Liver (tissue), 9 donors: ENCODE measurements around the gene MRO. TPM values are rescaled to one million over a fixed set of nuclear protein-coding genes. Genes with fewer than 3 reads are reported as not detected.

Experiments used
- DNase-seq: peaks from one replicate; pipeline ENCODE4 v3.0.0-alpha.2; 2017; ENCODE audit warnings: low spot score
- H3K27ac ChIP-seq, 2 donors: one replicate each; pipeline ENCODE4 v1.7.0; 2013; ENCODE audit warnings: inconsistent platforms in 2 of 2, low read length in 2 of 2, control low read depth in 1 of 2, low read depth in 1 of 2, mild to moderate bottlenecking in 1 of 2
- H3K27me3 ChIP-seq, 4 donors: one replicate each; pipeline versions ENCODE4 v1.6.1 to v1.7.0; 2013; ENCODE audit warnings: low read length in 3 of 4, inconsistent platforms in 1 of 4, mild to moderate bottlenecking in 1 of 4, moderate library complexity in 1 of 4; ENCODE audit not compliant: control insufficient read depth in 4 of 4, insufficient read depth in 4 of 4
- H3K36me3 ChIP-seq, 4 donors: one replicate each; pipeline versions ENCODE4 v1.6.1 to v1.7.0; 2013; ENCODE audit warnings: low read length in 3 of 4, mild to moderate bottlenecking in 3 of 4, low read depth in 1 of 4, moderate library complexity in 1 of 4; ENCODE audit not compliant: control insufficient read depth in 4 of 4, insufficient read depth in 3 of 4
- H3K4me1 ChIP-seq, 4 donors: one replicate each; pipeline versions ENCODE4 v1.6.1 to v1.7.0; 2013; ENCODE audit warnings: low read length in 3 of 4, mild to moderate bottlenecking in 3 of 4, moderate library complexity in 1 of 4; ENCODE audit not compliant: control insufficient read depth in 4 of 4, insufficient read depth in 4 of 4
- H3K4me3 ChIP-seq, 3 donors: one replicate each; pipeline versions ENCODE4 v1.6.1 to v1.7.0; 2013; ENCODE audit warnings: low read length in 3 of 3, control low read depth in 1 of 3, low read depth in 1 of 3, mild to moderate bottlenecking in 1 of 3
- H3K9ac ChIP-seq, 2 donors: one replicate each; pipeline ENCODE4 v1.7.0; 2013; ENCODE audit warnings: low read length in 2 of 2, mild to moderate bottlenecking in 2 of 2, moderate library complexity in 2 of 2, control low read depth in 1 of 2, low read depth in 1 of 2
- H3K9me3 ChIP-seq, 4 donors: one replicate each; pipeline versions ENCODE4 v1.6.1 to v1.7.0; 2013; ENCODE audit warnings: low read length in 3 of 4; ENCODE audit not compliant: control insufficient read depth in 4 of 4
- EGR1 ChIP-seq, 2 donors: IDR thresholded peaks; 2 replicates each; pipeline ENCODE4 v1.6.1; 2016 to 2018; ENCODE audit warnings: antibody characterized with exemption in 2 of 2, low read depth in 2 of 2
- FOXA1 ChIP-seq: IDR thresholded peaks from 2 replicates; pipeline ENCODE4 v1.6.1; 2016; ENCODE audit warnings: antibody characterized with exemption
- FOXA2 ChIP-seq: IDR thresholded peaks from 2 replicates; pipeline ENCODE4 v1.6.1; 2016; ENCODE audit warnings: antibody characterized with exemption
- GABPA ChIP-seq, 2 donors: IDR thresholded peaks in 1 of 2; conservative IDR thresholded peaks in 1 of 2; 2 replicates each; pipeline ENCODE4 v1.6.1; 2016; ENCODE audit warnings: antibody characterized with exemption in 2 of 2, mild to moderate bottlenecking in 1 of 2, moderate library complexity in 1 of 2
- HNF4A ChIP-seq, 2 donors: conservative IDR thresholded peaks; 2 replicates each; pipeline ENCODE4 v1.6.1; 2016; ENCODE audit warnings: antibody characterized with exemption in 2 of 2, mild to moderate bottlenecking in 2 of 2
- HNF4G ChIP-seq: IDR thresholded peaks from 2 replicates; pipeline ENCODE4 v1.6.1; 2016; ENCODE audit warnings: antibody characterized with exemption
- JUND ChIP-seq, 2 donors: IDR thresholded peaks; 2 replicates each; pipeline ENCODE4 v1.6.1; 2016; ENCODE audit warnings: antibody characterized with exemption in 2 of 2
- NR2F2 ChIP-seq: IDR thresholded peaks from 2 replicates; pipeline ENCODE4 v1.6.1; 2016; ENCODE audit warnings: antibody characterized with exemption
- RAD21 ChIP-seq, 2 donors: IDR thresholded peaks; 2 replicates each; pipeline ENCODE4 v1.6.1; 2016; ENCODE audit warnings: antibody characterized with exemption in 2 of 2, mild to moderate bottlenecking in 2 of 2
- RXRA ChIP-seq, 2 donors: IDR thresholded peaks; 2 replicates each; pipeline ENCODE4 v1.6.1; 2017 to 2018; ENCODE audit warnings: antibody characterized with exemption in 2 of 2, mild to moderate bottlenecking in 1 of 2
- SP1 ChIP-seq: IDR thresholded peaks from 2 replicates; pipeline ENCODE4 v1.6.1; 2018; ENCODE audit warnings: antibody characterized with exemption, mild to moderate bottlenecking
- TAF1 ChIP-seq: conservative IDR thresholded peaks from 2 replicates; pipeline ENCODE4 v1.6.1; 2016; ENCODE audit warnings: antibody characterized with exemption, mild to moderate bottlenecking
- YY1 ChIP-seq: IDR thresholded peaks from 2 replicates; pipeline ENCODE4 v1.6.1; 2016; ENCODE audit warnings: antibody characterized with exemption, mild to moderate bottlenecking
- WGBS: extraction: QIAGEN DNeasy Blood & Tissue Kit; methylation state at CpG from one replicate; pipeline ENCODE4 v1.1.7; 2013; 5-methylcytosine and 5-hydroxymethylcytosine counted together
- polyA plus RNA-seq, 2 donors: library from polyadenylated mRNA; stranded (reverse) in 1 of 2; unstranded in 1 of 2; fragments of 200-250 nt in 1 of 2; fragments of >200 nt in 1 of 2; fragmentation: Nextera tagmentation in 1 of 2; extraction: Ambion mirVana in 1 of 2; gene quantifications; one replicate each; pipeline versions ENCODE4 v1.2.1 to v1.2.3, GENCODE V29; 2013 to 2015
- total RNA-seq, 2 donors: library from RNA; depleted of rRNA; stranded (reverse); fragments of >200 nt; gene quantifications; one replicate each; pipeline ENCODE4 v1.2.3, GENCODE V29; 2014
- TF ChIP-seq, protein P1 (sequence below): fragments of 150-350 bp; IDR thresholded peaks from 2 replicates; pipeline ENCODE4 v1.5.1; 2017; ENCODE audit warnings: improper control_type of control experiment, low read depth, low read length; ENCODE audit not compliant: missing input control
- TF ChIP-seq, protein P2 (sequence below): IDR thresholded peaks from 2 replicates; pipeline ENCODE4 v1.6.1; 2016; ENCODE audit warnings: antibody characterized with exemption
- TF ChIP-seq, protein P3 (sequence below): IDR thresholded peaks from 2 replicates; pipeline ENCODE4 v1.6.1; 2016; ENCODE audit warnings: antibody characterized with exemption
- TF ChIP-seq, protein P4 (sequence below): IDR thresholded peaks from 2 replicates; pipeline ENCODE4 v1.6.1; 2016; ENCODE audit warnings: antibody characterized with exemption, mild to moderate bottlenecking
- donor health status: healthy.
- donor health status: healthy.
- donor health status: healthy.
- donor health status: healthy.
- donor health status: healthy.

Gene MRO
- total and polyA plus RNA-seq, 4 donors = 1.6 to 2.8 (median 2.7) TPM

DNA sequence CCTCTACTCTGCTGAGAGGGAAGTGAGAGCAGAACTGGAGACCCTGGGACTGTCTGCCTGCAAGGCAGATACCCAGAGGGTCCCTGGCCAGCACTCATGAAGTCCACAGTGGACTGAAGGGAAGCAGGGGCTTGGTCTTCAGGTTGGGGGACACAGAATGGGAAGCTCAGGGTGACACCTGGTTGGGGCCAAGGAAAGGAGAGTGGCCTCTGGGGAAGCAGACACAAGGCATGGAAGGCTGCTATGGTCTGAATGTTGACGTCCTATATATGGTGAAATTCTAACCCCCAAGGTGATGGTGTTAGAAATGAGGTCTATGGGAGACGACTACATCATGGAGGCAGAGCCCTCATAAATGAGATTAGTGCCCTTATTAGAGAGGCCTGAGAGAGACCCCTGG lies 69.3 kb downstream of the MRO start:
- Histone ChIP-seq H3K9me3 (no peaks in the 10 kb centered on the region), H3K9ac (no peak overlapping the region), H3K27ac (no peak overlapping the region), H3K36me3 (no peaks in the 10 kb centered on the region), H3K4me1 (no peaks in the 10 kb centered on the region), H3K27me3 (no peaks in the 10 kb centered on the region), H3K4me3 (no peak overlapping the region)
- TF ChIP-seq FOXA2 (no peak), NR2F2 (no peak), EGR1 (IDR thresholded peaks at IDR 0.05; ENCODE audit: low read depth in 2 of 2) (no peak), RXRA (IDR thresholded peaks at IDR 0.05) (no peak), TAF1 (no peak), HNF4G (no peak), SP1 (no peak), RAD21 (IDR thresholded peaks at IDR 0.05) (no peak), YY1 (no peak), GABPA (IDR thresholded peaks at IDR 0.05 in 1 of 2, conservative IDR thresholded peaks at IDR 0.05 in 1 of 2) (no peak), FOXA1 (no peak)
- TF ChIP-seq, protein P1, sequence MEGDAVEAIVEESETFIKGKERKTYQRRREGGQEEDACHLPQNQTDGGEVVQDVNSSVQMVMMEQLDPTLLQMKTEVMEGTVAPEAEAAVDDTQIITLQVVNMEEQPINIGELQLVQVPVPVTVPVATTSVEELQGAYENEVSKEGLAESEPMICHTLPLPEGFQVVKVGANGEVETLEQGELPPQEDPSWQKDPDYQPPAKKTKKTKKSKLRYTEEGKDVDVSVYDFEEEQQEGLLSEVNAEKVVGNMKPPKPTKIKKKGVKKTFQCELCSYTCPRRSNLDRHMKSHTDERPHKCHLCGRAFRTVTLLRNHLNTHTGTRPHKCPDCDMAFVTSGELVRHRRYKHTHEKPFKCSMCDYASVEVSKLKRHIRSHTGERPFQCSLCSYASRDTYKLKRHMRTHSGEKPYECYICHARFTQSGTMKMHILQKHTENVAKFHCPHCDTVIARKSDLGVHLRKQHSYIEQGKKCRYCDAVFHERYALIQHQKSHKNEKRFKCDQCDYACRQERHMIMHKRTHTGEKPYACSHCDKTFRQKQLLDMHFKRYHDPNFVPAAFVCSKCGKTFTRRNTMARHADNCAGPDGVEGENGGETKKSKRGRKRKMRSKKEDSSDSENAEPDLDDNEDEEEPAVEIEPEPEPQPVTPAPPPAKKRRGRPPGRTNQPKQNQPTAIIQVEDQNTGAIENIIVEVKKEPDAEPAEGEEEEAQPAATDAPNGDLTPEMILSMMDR = no peak
- TF ChIP-seq, protein P2, sequence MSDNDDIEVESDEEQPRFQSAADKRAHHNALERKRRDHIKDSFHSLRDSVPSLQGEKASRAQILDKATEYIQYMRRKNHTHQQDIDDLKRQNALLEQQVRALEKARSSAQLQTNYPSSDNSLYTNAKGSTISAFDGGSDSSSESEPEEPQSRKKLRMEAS = no peak
- TF ChIP-seq, protein P3, sequence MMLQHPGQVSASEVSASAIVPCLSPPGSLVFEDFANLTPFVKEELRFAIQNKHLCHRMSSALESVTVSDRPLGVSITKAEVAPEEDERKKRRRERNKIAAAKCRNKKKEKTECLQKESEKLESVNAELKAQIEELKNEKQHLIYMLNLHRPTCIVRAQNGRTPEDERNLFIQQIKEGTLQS = no peak
- TF ChIP-seq, protein P4, sequence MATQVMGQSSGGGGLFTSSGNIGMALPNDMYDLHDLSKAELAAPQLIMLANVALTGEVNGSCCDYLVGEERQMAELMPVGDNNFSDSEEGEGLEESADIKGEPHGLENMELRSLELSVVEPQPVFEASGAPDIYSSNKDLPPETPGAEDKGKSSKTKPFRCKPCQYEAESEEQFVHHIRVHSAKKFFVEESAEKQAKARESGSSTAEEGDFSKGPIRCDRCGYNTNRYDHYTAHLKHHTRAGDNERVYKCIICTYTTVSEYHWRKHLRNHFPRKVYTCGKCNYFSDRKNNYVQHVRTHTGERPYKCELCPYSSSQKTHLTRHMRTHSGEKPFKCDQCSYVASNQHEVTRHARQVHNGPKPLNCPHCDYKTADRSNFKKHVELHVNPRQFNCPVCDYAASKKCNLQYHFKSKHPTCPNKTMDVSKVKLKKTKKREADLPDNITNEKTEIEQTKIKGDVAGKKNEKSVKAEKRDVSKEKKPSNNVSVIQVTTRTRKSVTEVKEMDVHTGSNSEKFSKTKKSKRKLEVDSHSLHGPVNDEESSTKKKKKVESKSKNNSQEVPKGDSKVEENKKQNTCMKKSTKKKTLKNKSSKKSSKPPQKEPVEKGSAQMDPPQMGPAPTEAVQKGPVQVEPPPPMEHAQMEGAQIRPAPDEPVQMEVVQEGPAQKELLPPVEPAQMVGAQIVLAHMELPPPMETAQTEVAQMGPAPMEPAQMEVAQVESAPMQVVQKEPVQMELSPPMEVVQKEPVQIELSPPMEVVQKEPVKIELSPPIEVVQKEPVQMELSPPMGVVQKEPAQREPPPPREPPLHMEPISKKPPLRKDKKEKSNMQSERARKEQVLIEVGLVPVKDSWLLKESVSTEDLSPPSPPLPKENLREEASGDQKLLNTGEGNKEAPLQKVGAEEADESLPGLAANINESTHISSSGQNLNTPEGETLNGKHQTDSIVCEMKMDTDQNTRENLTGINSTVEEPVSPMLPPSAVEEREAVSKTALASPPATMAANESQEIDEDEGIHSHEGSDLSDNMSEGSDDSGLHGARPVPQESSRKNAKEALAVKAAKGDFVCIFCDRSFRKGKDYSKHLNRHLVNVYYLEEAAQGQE = no peak
- no peak for DNase-seq
- 82% methylated on average over 2 of the region's 2 CpGs for WGBS

DNA sequence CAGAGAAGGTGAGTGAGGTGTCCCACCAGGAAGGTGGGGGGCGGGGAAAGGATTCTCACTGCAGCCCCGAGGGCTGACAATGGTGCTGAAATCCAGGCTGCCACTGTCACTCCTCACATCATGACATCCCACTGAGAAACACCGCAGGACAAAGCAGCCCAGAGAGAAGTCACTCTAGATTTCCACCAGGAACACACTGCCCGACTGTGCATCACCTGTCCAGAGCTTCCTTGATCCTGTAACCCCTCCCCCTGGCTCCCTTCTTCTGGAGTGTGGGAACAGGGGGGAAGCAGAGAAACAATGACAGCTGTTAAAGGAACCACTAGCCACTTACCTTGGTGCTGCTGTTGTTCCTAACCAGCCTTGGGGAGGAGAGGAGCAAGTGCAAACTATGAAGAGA lies 69.9 kb downstream of the MRO start:
- Histone ChIP-seq H3K9ac (no peak overlapping the region), H3K4me1 (no peaks in the 10 kb centered on the region), H3K4me3 (no peak overlapping the region), H3K27me3 (no peaks in the 10 kb centered on the region), H3K9me3 (no peaks in the 10 kb centered on the region), H3K36me3 (no peaks in the 10 kb centered on the region), H3K27ac (no peak overlapping the region)
- no peak for DNase-seq
- 47% methylated on average over 4 of the region's 4 CpGs for WGBS
- TF ChIP-seq, protein P3 = no peak
- TF ChIP-seq TAF1 = no peak
- TF ChIP-seq, protein P1 = no peak
- TF ChIP-seq RXRA (IDR thresholded peaks at IDR 0.05) = no peak
- TF ChIP-seq FOXA2 = no peak
- no peak for TF ChIP-seq HNF4A (conservative IDR thresholded peaks at IDR 0.05)
- TF ChIP-seq JUND (IDR thresholded peaks at IDR 0.05) = no peak
- no peak for TF ChIP-seq RAD21 (IDR thresholded peaks at IDR 0.05)
